K562 (cell line): ENCODE data around the gene PDE6G. TPM values are rescaled to one million over a fixed set of nuclear protein-coding genes. Genes with fewer than 3 reads are reported as not detected.

Experiments used
- CTBP1 ChIP-seq: fragments of 450-650 bp; IDR thresholded peaks from 2 replicates; pipeline ENCODE4 v1.6.1; 2016; ENCODE audit warnings: borderline replicate concordance
- HNRNPUL1 ChIP-seq: fragments of 200-400 bp; formaldehyde crosslinking; IDR thresholded peaks from 2 replicates; pipeline ENCODE4 v1.6.1; 2017; ENCODE audit warnings: low read length
- ZNF263 ChIP-seq: sonication (generic); formaldehyde crosslinking; IDR thresholded peaks from 2 replicates; pipeline ENCODE4 v1.8.0; 2022; ENCODE audit warnings: mild to moderate bottlenecking, missing genetic modification reagents, borderline replicate concordance
- ZNF316 ChIP-seq: fragments of 450-650 bp; IDR thresholded peaks from 2 replicates; pipeline ENCODE4 v1.6.1; 2016
- ZNF707 ChIP-seq: fragments of 250-450 bp; sonication (Bioruptor Pico); conservative IDR thresholded peaks from 2 replicates; pipeline ENCODE4 v1.8.0; 2022; ENCODE audit warnings: inconsistent platforms, mild to moderate bottlenecking, moderate library complexity
- ZSCAN32 ChIP-seq: fragments of 450-650 bp; formaldehyde crosslinking; IDR thresholded peaks from 2 replicates; pipeline ENCODE4 v1.4.0; 2020; ENCODE audit warnings: mild to moderate bottlenecking, moderate library complexity
- polyA plus RNA-seq, 8 experiments: library from polyadenylated mRNA; depleted of rRNA in 4 of 8; stranded (reverse) in 5 of 8; unstranded in 3 of 8; fragments of >200 nt; fragmentation: Nextera tagmentation in 2 of 8; fragmentation: Illumina TruSeq in 1 of 8; extraction: Ambion mirVana in 2 of 8; extraction: Trizol in 1 of 8; gene quantifications; 2 replicates each; pipeline versions ENCODE4 v1.2.1 to v1.2.3, GENCODE V29; 2011 to 2014; ENCODE audit warnings: inconsistent platforms in 1 of 8, missing spikeins in 1 of 8
- total RNA-seq, 7 experiments: library from RNA; depleted of rRNA in 6 of 7; stranded (reverse); fragments of >200 nt in 6 of 7; fragmentation: Illumina TruSeq in 2 of 7; extraction: Trizol in 2 of 7; gene quantifications; 2 replicates each; pipeline versions ENCODE4 v1.2.1 to v1.2.3, GENCODE V29; 2011 to 2021; ENCODE audit warnings: low replicate concordance in 1 of 7
- TF ChIP-seq, protein P1 (sequence below), 3 experiments: IDR thresholded peaks in 2 of 3; conservative IDR thresholded peaks in 1 of 3; 2 replicates each; pipeline ENCODE4 v1.5.1; 2011 to 2012; ENCODE audit warnings: low read length in 3 of 3, mild to moderate bottlenecking in 3 of 3, control low read depth in 2 of 3, improper control_type of control experiment in 1 of 3, inconsistent platforms in 1 of 3, low read depth in 1 of 3, mixed read lengths in 1 of 3, moderate library complexity in 1 of 3; ENCODE audit not compliant: insufficient read depth in 2 of 3
- TF ChIP-seq, protein P2 (sequence below), 2 experiments: fragments of 450-650 bp in 1 of 2; sonication (generic) in 1 of 2; formaldehyde crosslinking in 1 of 2; IDR thresholded peaks; 2 replicates each; pipeline versions ENCODE4 v1.7.1 to v1.9.0; 2016 to 2022; ENCODE audit warnings: inconsistent platforms in 1 of 2, mild to moderate bottlenecking in 1 of 2, missing genetic modification reagents in 1 of 2
- TF ChIP-seq, protein P3 (sequence below): sonication (generic); formaldehyde crosslinking; IDR thresholded peaks from 2 replicates; pipeline ENCODE4 v1.9.0; 2022; ENCODE audit warnings: mild to moderate bottlenecking, missing genetic modification reagents
- TF ChIP-seq, protein P4 (sequence below): fragments of 200-800 bp; sonication (Bioruptor generic); IDR thresholded peaks from 2 replicates; pipeline ENCODE4 v1.6.1; 2017; ENCODE audit warnings: missing genetic modification characterization, missing compliant biosample characterization
- TF ChIP-seq, protein P5 (sequence below): sonication (generic); formaldehyde crosslinking; IDR thresholded peaks from 2 replicates; pipeline ENCODE4 v1.8.1; 2022; ENCODE audit warnings: missing genetic modification reagents

Gene PDE6G
- total and polyA plus RNA-seq, 9 of the 15 experiments (the other 6 are each of a cell fraction or from before 2014, with no cell fraction given), result 0.14 to 0.59 TPM; not detected in 7

DNA sequence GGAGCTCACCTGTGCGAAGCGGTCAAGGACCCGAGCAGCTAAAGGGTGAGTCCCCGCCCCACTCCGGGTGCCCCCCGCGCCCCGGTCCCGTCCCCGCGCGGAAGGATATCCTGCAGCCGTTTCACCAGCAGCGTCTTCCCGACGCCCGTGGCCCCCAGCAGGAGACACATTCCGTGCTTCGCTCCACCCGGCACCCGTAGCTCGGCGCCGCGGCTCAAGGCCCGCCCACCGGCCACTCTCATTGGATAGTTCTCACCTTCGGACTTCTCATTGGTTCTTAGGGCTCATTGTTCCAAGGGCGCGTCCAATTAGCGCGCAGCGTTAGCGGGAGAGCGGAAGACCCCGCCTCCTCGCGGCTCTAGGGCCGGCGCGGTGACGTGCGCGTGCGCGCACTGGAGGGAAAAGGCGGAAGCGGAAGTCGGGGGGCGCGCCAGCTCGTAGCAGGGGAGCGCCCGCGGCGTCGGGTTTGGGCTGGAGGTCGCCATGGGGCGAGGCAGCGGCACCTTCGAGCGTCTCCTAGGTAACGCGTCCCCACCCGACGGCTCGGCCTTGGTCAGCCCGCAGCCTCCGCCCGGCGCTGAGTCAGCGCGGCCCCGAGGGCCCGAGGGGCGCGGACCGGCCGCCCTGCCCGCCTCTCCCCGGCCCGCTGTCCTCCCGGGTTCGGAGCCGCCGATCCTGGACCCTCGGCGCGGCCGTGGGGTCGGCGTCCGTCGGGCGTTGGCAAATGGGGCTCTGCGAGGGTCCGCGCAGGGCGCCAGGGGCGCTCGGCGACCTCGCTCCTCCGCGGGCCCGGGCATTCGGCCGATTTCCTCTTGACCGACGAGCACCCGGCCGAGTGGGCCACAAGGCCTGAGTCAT, 27.5 kb upstream of the PDE6G start, which contains the start of the genes ARL16 and HGS (continued):
- TF ChIP-seq, protein P1, sequence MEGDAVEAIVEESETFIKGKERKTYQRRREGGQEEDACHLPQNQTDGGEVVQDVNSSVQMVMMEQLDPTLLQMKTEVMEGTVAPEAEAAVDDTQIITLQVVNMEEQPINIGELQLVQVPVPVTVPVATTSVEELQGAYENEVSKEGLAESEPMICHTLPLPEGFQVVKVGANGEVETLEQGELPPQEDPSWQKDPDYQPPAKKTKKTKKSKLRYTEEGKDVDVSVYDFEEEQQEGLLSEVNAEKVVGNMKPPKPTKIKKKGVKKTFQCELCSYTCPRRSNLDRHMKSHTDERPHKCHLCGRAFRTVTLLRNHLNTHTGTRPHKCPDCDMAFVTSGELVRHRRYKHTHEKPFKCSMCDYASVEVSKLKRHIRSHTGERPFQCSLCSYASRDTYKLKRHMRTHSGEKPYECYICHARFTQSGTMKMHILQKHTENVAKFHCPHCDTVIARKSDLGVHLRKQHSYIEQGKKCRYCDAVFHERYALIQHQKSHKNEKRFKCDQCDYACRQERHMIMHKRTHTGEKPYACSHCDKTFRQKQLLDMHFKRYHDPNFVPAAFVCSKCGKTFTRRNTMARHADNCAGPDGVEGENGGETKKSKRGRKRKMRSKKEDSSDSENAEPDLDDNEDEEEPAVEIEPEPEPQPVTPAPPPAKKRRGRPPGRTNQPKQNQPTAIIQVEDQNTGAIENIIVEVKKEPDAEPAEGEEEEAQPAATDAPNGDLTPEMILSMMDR (IDR thresholded peaks at IDR 0.05 in 2 of 3, conservative IDR thresholded peaks at IDR 0.05 in 1 of 3; ENCODE audit: insufficient read depth in 2 of 3, low read depth in 1 of 3, low read length in 3 of 3), result no peak
- TF ChIP-seq ZNF263 (CRISPR knock-in tag) (peak; percentile 25; the same call in 1 of the 2 replicates), HNRNPUL1 (no peak), ZNF707 (CRISPR knock-in tag) (no peak), CTBP1 (peak; percentile 72), ZNF316 (no peak), ZSCAN32 (no peak)
- TF ChIP-seq, protein P2, sequence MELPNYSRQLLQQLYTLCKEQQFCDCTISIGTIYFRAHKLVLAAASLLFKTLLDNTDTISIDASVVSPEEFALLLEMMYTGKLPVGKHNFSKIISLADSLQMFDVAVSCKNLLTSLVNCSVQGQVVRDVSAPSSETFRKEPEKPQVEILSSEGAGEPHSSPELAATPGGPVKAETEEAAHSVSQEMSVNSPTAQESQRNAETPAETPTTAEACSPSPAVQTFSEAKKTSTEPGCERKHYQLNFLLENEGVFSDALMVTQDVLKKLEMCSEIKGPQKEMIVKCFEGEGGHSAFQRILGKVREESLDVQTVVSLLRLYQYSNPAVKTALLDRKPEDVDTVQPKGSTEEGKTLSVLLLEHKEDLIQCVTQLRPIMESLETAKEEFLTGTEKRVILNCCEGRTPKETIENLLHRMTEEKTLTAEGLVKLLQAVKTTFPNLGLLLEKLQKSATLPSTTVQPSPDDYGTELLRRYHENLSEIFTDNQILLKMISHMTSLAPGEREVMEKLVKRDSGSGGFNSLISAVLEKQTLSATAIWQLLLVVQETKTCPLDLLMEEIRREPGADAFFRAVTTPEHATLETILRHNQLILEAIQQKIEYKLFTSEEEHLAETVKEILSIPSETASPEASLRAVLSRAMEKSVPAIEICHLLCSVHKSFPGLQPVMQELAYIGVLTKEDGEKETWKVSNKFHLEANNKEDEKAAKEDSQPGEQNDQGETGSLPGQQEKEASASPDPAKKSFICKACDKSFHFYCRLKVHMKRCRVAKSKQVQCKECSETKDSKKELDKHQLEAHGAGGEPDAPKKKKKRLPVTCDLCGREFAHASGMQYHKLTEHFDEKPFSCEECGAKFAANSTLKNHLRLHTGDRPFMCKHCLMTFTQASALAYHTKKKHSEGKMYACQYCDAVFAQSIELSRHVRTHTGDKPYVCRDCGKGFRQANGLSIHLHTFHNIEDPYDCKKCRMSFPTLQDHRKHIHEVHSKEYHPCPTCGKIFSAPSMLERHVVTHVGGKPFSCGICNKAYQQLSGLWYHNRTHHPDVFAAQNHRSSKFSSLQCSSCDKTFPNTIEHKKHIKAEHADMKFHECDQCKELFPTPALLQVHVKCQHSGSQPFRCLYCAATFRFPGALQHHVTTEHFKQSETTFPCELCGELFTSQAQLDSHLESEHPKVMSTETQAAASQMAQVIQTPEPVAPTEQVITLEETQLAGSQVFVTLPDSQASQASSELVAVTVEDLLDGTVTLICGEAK (IDR thresholded peaks at IDR 0.05), result peak; percentile 94
- TF ChIP-seq, protein P2 (CRISPR knock-in tag; IDR thresholded peaks at IDR 0.05), result no peak
- TF ChIP-seq, protein P3, sequence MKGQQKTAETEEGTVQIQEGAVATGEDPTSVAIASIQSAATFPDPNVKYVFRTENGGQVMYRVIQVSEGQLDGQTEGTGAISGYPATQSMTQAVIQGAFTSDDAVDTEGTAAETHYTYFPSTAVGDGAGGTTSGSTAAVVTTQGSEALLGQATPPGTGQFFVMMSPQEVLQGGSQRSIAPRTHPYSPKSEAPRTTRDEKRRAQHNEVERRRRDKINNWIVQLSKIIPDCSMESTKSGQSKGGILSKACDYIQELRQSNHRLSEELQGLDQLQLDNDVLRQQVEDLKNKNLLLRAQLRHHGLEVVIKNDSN (CRISPR knock-in tag), result no peak
- TF ChIP-seq, protein P4, sequence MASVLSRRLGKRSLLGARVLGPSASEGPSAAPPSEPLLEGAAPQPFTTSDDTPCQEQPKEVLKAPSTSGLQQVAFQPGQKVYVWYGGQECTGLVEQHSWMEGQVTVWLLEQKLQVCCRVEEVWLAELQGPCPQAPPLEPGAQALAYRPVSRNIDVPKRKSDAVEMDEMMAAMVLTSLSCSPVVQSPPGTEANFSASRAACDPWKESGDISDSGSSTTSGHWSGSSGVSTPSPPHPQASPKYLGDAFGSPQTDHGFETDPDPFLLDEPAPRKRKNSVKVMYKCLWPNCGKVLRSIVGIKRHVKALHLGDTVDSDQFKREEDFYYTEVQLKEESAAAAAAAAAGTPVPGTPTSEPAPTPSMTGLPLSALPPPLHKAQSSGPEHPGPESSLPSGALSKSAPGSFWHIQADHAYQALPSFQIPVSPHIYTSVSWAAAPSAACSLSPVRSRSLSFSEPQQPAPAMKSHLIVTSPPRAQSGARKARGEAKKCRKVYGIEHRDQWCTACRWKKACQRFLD (CRISPR knock-in tag), result no peak
- TF ChIP-seq, protein P5, sequence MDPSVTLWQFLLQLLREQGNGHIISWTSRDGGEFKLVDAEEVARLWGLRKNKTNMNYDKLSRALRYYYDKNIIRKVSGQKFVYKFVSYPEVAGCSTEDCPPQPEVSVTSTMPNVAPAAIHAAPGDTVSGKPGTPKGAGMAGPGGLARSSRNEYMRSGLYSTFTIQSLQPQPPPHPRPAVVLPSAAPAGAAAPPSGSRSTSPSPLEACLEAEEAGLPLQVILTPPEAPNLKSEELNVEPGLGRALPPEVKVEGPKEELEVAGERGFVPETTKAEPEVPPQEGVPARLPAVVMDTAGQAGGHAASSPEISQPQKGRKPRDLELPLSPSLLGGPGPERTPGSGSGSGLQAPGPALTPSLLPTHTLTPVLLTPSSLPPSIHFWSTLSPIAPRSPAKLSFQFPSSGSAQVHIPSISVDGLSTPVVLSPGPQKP (CRISPR knock-in tag), result no peak
